Activated CD8-positive, alpha-beta memory T cell treated with anti-CD3 and anti-CD28 coated beads, Interleukin-2, amount 50 U/mL, for 1 hour (primary cell): Measurements from ENCODE around the gene HMGN3.

ENCODE experiments used
- DNase-seq: peaks from one replicate; pipeline ENCODE4 v3.0.0-alpha.2; 2020; ENCODE audit errors: extremely low read depth

The HMGN3 gene

GRCh38 chr6:79232696-79233462 lies 1.6 kb downstream of the HMGN3 start:
- no peak for DNase-seq

GRCh38 chr6:79231666-79232065 lies 2.8 kb downstream of the HMGN3 start:
- no peak for DNase-seq

GRCh38 chr6:79231101-79231500 lies 3.4 kb downstream of the HMGN3 start:
- DNase-seq = no peak

- no peak for DNase-seq
Measured at GRCh38 chr6:79230149-79230548, 4.3 kb downstream of the HMGN3 start.

- DNase-seq = no peak
Measured at GRCh38 chr6:79227445-79227844, 7.0 kb downstream of the HMGN3 start.

- DNase-seq = no peak
Measured at GRCh38 chr6:79226660-79227059, 7.8 kb downstream of the HMGN3 start.

- no peak for DNase-seq
Measured at GRCh38 chr6:79225717-79226599, 8.5 kb downstream of the HMGN3 start.

GRCh38 chr6:79223611-79224404 lies 10.7 kb downstream of the HMGN3 start:
- no peak for DNase-seq

- DNase-seq = no peak
Measured at GRCh38 chr6:79215213-79215824, 19.2 kb downstream of the HMGN3 start.

GRCh38 chr6:79212859-79213258 lies 21.6 kb downstream of the HMGN3 start:
- no peak for DNase-seq

- DNase-seq = no peak
Measured at GRCh38 chr6:79208816-79209215, 25.7 kb downstream of the HMGN3 start.

- DNase-seq = no peak
Measured at GRCh38 chr6:79203753-79204253, 30.7 kb downstream of the HMGN3 start.

- no peak for DNase-seq
Measured at GRCh38 chr6:79202556-79202955, 31.9 kb downstream of the HMGN3 start.

- DNase-seq = no peak
Measured at GRCh38 chr6:79201983-79202382, 32.5 kb downstream of the HMGN3 start.

GRCh38 chr6:79201143-79201542 lies 33.3 kb downstream of the HMGN3 start:
- DNase-seq = no peak

GRCh38 chr6:79196912-79197311 lies 37.6 kb downstream of the HMGN3 start:
- no peak for DNase-seq

GRCh38 chr6:79193971-79194370 lies 40.5 kb downstream of the HMGN3 start:
- no peak for DNase-seq

- DNase-seq = no peak
Measured at GRCh38 chr6:79189760-79190350, 44.6 kb downstream of the HMGN3 start.

- DNase-seq = no peak
Measured at GRCh38 chr6:79188885-79189480, 45.5 kb downstream of the HMGN3 start.

GRCh38 chr6:79188107-79188506 lies 46.4 kb downstream of the HMGN3 start:
- no peak for DNase-seq

- DNase-seq = no peak
Measured at GRCh38 chr6:79186564-79186963, 47.9 kb downstream of the HMGN3 start.
